Putamen (tissue), 1 donor: Measurements from ENCODE around the gene RNF222.

ENCODE experiments used
- DNase-seq: peaks from one replicate; pipeline ENCODE4 v3.0.0-alpha.2; 2016; ENCODE audit warnings: low spot score

The RNF222 gene

GRCh38 chr17:8341456-8341855 is 56.2 kb downstream of the RNF222 start:
- no peak for DNase-seq
